Spleen (tissue), 11 donors: ENCODE measurements around the gene TTC36. TPM values are rescaled to one million over a fixed set of nuclear protein-coding genes. Genes with fewer than 3 reads are reported as not detected.

Source experiments
- DNase-seq: peaks from one replicate; pipeline ENCODE4 v3.0.0-alpha.2; 2020
- H3K27ac ChIP-seq, 8 donors: fragments of 200-600 bp; sonication (generic) in 7 of 8; 1 replicate in 4 of 8; 2 replicates in 4 of 8; pipeline versions ENCODE4 v1.5.0 to v1.8.0; 2016 to 2021; ENCODE audit warnings: inconsistent platforms in 4 of 8, mild to moderate bottlenecking in 4 of 8, moderate library complexity in 1 of 8
- H3K27me3 ChIP-seq, 7 donors: fragments of 200-600 bp; sonication (generic) in 6 of 7; replicated peaks in 1 of 7; 1 replicate in 4 of 7; 2 replicates in 3 of 7; pipeline versions ENCODE4 v1.5.0 to v1.8.0; 2016 to 2021; ENCODE audit warnings: inconsistent platforms in 3 of 7, mild to moderate bottlenecking in 1 of 7
- H3K36me3 ChIP-seq, 6 donors: fragments of 200-600 bp; sonication (generic) in 5 of 6; 1 replicate in 4 of 6; 2 replicates in 2 of 6; pipeline versions ENCODE4 v1.5.0 to v1.8.0; 2016 to 2021; ENCODE audit warnings: inconsistent platforms in 2 of 6
- H3K4me1 ChIP-seq, 6 donors: fragments of 200-600 bp; sonication (generic) in 5 of 6; 1 replicate in 3 of 6; 2 replicates in 3 of 6; pipeline versions ENCODE4 v1.5.0 to v1.8.0; 2016 to 2021; ENCODE audit warnings: inconsistent platforms in 3 of 6
- H3K4me3 ChIP-seq, 8 donors: fragments of 200-600 bp; sonication (generic) in 7 of 8; 1 replicate in 4 of 8; 2 replicates in 4 of 8; pipeline versions ENCODE4 v1.5.0 to v1.8.0; 2016 to 2021; ENCODE audit warnings: inconsistent platforms in 4 of 8, mild to moderate bottlenecking in 4 of 8, moderate library complexity in 2 of 8
- H3K9me3 ChIP-seq, 8 donors: fragments of 200-600 bp; sonication (generic) in 7 of 8; 1 replicate in 4 of 8; 2 replicates in 4 of 8; pipeline versions ENCODE4 v1.5.0 to v1.8.0; 2016 to 2021; ENCODE audit warnings: inconsistent platforms in 4 of 8
- POLR2A ChIP-seq, 3 donors: fragments of 450-650 bp; IDR thresholded peaks; one replicate each; pipeline ENCODE4 v1.5.1; 2017; ENCODE audit warnings: antibody characterized with exemption in 3 of 3, mild to moderate bottlenecking in 1 of 3
- POLR2AphosphoS5 ChIP-seq, 3 donors: sonication (generic); formaldehyde crosslinking; IDR thresholded peaks; one replicate each; pipeline ENCODE4 v1.5.1; 2017; ENCODE audit warnings: antibody characterized with exemption in 3 of 3
- WGBS, 5 donors: extraction: QIAGEN DNeasy Blood & Tissue Kit in 3 of 5; methylation state at CpG; one replicate each; pipeline versions ENCODE4 v1.1.5 to v1.1.7; 2013 to 2018; 5-methylcytosine and 5-hydroxymethylcytosine counted together
- intact Hi-C: fragments of 100-400 bp; cut with DNase I; formaldehyde crosslinking; loops from one replicate; pipeline ENCODE4 v1.15.0; 2023; ENCODE audit warnings: low total_unique reads
- polyA plus RNA-seq, 3 donors: library from polyadenylated mRNA; stranded (reverse); fragments of 200-250 nt; gene quantifications; one replicate each; pipeline ENCODE4 v1.2.1, GENCODE V29; 2013
- total RNA-seq, 7 donors: library from RNA; depleted of rRNA in 3 of 7; stranded (reverse); fragments of >200 nt in 3 of 7; fragmentation: NEBNext Ultra II Directional in 4 of 7; extraction: Animal tissue kit (Norgen Biotek cat#: 25700) in 4 of 7; gene quantifications; one replicate each; pipeline versions ENCODE4 v1.1.0 to v1.2.1, GENCODE V29; 2016 to 2021
- TF ChIP-seq, protein P1 (sequence below), 11 experiments: fragments of 200-600 bp in 7 of 11; fragments of 450-650 bp in 4 of 11; sonication (generic) in 4 of 11; IDR thresholded peaks in 8 of 11; conservative IDR thresholded peaks in 3 of 11; 1 replicate in 7 of 11; 2 replicates in 4 of 11; pipeline versions ENCODE4 v1.4.0 to v1.8.0; 2016 to 2021; ENCODE audit warnings: antibody characterized with exemption in 11 of 11, inconsistent platforms in 4 of 11, mild to moderate bottlenecking in 1 of 11
- donor health status: healthy with polysubstance abuse.
- donor health status: DM: no; HTN: no; CAD: no; lungs with moderate emphysema.
- donor health status: DM: no; HTN: no; CAD: no.
- donor health status: Bipolar disorder and iron deficiency.
- donor health status: healthy.
- donor health status: DM: no; HTN: no; CAD: no.
- donor health status: DM: yes; HTN: yes; CAD: no.

Gene TTC36
- total and polyA plus RNA-seq, 10 donors, result 0.09 to 0.97 (median 0.13) TPM; not detected in 7

DNA sequence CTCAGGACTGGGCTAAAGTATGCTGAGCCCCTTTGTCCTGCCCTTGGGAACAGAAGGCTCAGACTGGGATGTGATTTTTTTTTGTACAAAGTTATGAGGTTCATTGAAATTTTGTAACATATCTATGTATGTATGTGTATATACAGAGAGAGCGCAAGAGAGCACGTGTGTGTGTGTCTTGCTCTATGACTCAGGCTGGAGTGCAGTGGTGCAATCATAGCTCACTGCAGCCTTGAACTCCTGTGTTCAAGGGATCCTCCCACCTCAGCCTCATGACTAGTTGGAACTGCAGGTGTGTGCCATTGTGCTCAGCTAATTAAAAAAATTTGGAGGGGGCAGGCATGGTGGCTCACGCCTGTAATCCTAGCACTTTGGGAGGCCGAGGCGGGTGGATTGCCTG is 9.5 kb downstream of the TTC36 start:
- Histone ChIP-seq H3K27me3 (no peaks in the 10 kb centered on the region), H3K4me1 (peaks cover 0 to 7% (median 5%) of the 10 kb centered on the region in 6 donors), H3K36me3 (peaks cover 0 to 24% (median 4%) of the 10 kb centered on the region in 6 donors), H3K4me3 (no peak overlapping the region), H3K9me3 (no peaks in the 10 kb centered on the region), H3K27ac (no peak overlapping the region)
- intact Hi-C loops, result no loop called here
- WGBS, 5 donors, result 92 to 97% (median 95%) methylated on average over 5 of the region's 5 CpGs
- no peak for DNase-seq
- TF ChIP-seq POLR2A (IDR thresholded peaks at IDR 0.05) (no peak), POLR2AphosphoS5 (IDR thresholded peaks at IDR 0.05) (no peak)
- TF ChIP-seq, protein P1, sequence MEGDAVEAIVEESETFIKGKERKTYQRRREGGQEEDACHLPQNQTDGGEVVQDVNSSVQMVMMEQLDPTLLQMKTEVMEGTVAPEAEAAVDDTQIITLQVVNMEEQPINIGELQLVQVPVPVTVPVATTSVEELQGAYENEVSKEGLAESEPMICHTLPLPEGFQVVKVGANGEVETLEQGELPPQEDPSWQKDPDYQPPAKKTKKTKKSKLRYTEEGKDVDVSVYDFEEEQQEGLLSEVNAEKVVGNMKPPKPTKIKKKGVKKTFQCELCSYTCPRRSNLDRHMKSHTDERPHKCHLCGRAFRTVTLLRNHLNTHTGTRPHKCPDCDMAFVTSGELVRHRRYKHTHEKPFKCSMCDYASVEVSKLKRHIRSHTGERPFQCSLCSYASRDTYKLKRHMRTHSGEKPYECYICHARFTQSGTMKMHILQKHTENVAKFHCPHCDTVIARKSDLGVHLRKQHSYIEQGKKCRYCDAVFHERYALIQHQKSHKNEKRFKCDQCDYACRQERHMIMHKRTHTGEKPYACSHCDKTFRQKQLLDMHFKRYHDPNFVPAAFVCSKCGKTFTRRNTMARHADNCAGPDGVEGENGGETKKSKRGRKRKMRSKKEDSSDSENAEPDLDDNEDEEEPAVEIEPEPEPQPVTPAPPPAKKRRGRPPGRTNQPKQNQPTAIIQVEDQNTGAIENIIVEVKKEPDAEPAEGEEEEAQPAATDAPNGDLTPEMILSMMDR (IDR thresholded peaks at IDR 0.05 in 8 of 11, conservative IDR thresholded peaks at IDR 0.05 in 3 of 11), result no peak

- WGBS, 5 donors, result 67 to 91% (median 88%) methylated on average over 6 of the region's 6 CpGs
- Histone ChIP-seq H3K27ac (no peak overlapping the region), H3K36me3 (peaks cover 0 to 31% (median 7%) of the 10 kb centered on the region in 6 donors), H3K4me1 (no peaks in the 10 kb centered on the region), H3K4me3 (no peak overlapping the region), H3K9me3 (no peaks in the 10 kb centered on the region), H3K27me3 (no peaks in the 10 kb centered on the region)
- intact Hi-C loops, result no loop called here
- TF ChIP-seq, protein P1 (IDR thresholded peaks at IDR 0.05 in 8 of 11, conservative IDR thresholded peaks at IDR 0.05 in 3 of 11), result no peak
- TF ChIP-seq POLR2A (IDR thresholded peaks at IDR 0.05) (no peak), POLR2AphosphoS5 (IDR thresholded peaks at IDR 0.05) (no peak)
- DNase-seq, result no peak
These were observed 10.2 kb downstream of the TTC36 start for GRCh38 chr11:118537409-118537980.

DNA sequence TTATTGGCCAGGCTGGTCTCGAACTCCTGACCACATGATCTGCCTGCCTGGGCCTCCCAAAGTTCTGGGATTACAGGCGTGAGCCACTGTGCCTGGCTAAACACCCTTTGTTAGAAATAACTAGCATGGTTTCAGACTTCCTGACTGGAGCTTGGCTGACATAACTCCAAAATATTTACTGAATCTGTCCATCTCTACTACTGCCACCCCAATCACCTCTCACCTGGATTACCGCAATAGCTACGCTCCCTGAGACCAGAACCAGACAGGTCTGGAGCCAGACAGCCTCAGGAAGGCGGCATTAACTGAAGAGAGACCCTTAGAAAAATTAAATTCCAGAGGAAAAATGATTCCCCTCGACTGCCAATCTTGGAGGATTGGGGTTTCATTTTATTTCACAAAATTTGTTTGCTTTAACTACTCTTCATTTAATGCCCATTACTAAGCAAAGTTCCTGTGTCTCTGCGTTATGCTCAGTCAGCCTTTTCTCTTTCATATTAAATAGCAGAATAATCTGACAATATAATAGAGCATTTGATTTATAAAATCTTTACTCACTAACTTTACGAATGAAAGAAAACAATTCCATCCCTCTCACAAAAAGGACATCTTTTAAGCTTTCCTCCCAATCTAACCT is 16.9 kb downstream of the TTC36 start:
- TF ChIP-seq POLR2AphosphoS5 (IDR thresholded peaks at IDR 0.05), result no peak
- no peak for TF ChIP-seq POLR2A (IDR thresholded peaks at IDR 0.05)
- TF ChIP-seq, protein P1 (IDR thresholded peaks at IDR 0.05 in 8 of 11, conservative IDR thresholded peaks at IDR 0.05 in 3 of 11), result no peak
- intact Hi-C loops, result no loop called here
- DNase-seq, result no peak
- peaks cover 0 to 65% (median 28%) of the 10 kb centered on the region in 6 donors for H3K36me3 ChIP-seq
- WGBS, 5 donors, result 91 to 97% (median 94%) methylated on average over 8 of the region's 8 CpGs
- H3K9me3 ChIP-seq, result no peaks in the 10 kb centered on the region
- no peaks in the 10 kb centered on the region for H3K4me1 ChIP-seq
- H3K27me3 ChIP-seq, result no peaks in the 10 kb centered on the region
- H3K27ac ChIP-seq, result no peak overlapping the region
- H3K4me3 ChIP-seq, result no peak overlapping the region

- TF ChIP-seq, protein P1 (IDR thresholded peaks at IDR 0.05 in 8 of 11, conservative IDR thresholded peaks at IDR 0.05 in 3 of 11), result no peak
- TF ChIP-seq POLR2AphosphoS5 (IDR thresholded peaks at IDR 0.05), result no peak
- Histone ChIP-seq H3K9me3 (no peaks in the 10 kb centered on the region), H3K27ac (no peak overlapping the region), H3K4me3 (no peak overlapping the region), H3K27me3 (no peaks in the 10 kb centered on the region), H3K36me3 (peaks cover 0 to 70% (median 28%) of the 10 kb centered on the region in 6 donors), H3K4me1 (no peaks in the 10 kb centered on the region)
- WGBS, 5 donors, result 85 to 96% (median 89%) methylated on average over 3 of the region's 3 CpGs
- no peak for DNase-seq
- intact Hi-C loops, result no loop called here
These were observed 17.4 kb downstream of the TTC36 start for GRCh38 chr11:118544647-118545010.
